Left renal pelvis (tissue), 4 donors: Measurements from ENCODE around the gene HSD17B4. TPM values are rescaled to one million over a fixed set of nuclear protein-coding genes. Genes with fewer than 3 reads are reported as not detected.
"Not testable (repeated sequence)": the region's sequence is repeated elsewhere in the genome, so short reads cannot be mapped to it uniquely, and the experiment has no call there.

ENCODE experiments used
- DNase-seq, 4 donors: peaks; one replicate each; pipeline ENCODE4 v3.0.0-alpha.2; 2013; ENCODE audit warnings: low read depth in 4 of 4, low spot score in 3 of 4
- polyA plus RNA-seq, 4 donors: library from polyadenylated mRNA; unstranded; fragments of 120-200 nt; gene quantifications; one replicate each; pipeline ENCODE4 v1.2.1, GENCODE V29; 2013; ENCODE audit not compliant: insufficient read length in 4 of 4

HSD17B4 gene
- polyA plus RNA-seq, 4 donors: 138 to 250 (median 211) TPM

DNA sequence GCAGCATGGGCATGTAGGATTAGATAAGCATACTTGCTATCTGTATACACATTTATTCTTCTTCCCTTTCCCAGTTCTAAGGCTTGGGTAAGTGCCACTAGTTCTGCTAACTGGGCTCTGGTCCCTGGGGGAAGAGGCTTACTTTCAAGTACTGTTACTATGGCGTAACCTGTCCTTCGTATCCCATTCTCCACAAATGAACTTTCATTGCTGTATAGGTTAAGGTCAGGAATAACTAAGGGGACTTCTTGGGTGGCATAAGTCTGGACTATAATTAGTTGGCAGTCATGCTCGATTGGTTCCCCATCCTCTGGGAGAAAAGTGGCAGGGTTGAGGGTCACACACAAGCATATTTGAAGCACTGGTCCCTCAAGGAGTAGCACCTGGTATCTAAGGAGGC is 23.7 kb upstream of the HSD17B4 start:
- DNase-seq: not testable (repeated sequence)

DNA sequence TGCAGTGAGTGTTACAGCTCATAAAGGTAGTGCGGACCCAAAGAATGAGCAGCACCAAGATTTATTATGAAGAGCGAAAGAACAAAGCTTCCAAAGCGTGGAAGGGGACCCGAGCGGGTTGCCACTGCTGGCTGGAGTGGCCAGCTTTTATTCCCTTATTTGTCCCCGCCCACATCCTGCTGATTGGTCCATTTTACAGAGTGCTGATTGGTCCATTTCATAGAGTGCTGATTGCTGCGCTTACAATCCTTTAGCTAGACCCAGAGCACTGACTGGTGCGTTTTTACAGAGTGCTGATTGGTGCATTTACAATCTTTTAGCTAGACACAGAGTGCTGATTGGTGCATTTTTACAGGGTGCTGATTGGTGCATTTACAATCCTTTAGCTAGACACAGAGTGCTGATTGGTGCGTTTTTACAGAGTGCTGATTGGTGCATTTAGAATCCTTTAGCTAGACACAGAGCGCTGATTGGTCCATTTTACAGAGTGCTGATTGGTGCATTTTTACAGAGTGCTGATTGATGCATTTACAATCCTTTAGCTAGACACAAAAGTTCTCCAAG is 19.5 kb upstream of the HSD17B4 start:
- not testable (repeated sequence) for DNase-seq

- DNase-seq: peak in 1 of 4 donors; percentile 35
Observed at GRCh38 chr5:119435436-119436132, 16.7 kb upstream of the HSD17B4 start.

- not testable (repeated sequence) for DNase-seq
Observed at GRCh38 chr5:119437785-119438586, 14.3 kb upstream of the HSD17B4 start.

GRCh38 chr5:119438587-119438917 is 13.7 kb upstream of the HSD17B4 start:
- not testable (repeated sequence) for DNase-seq

GRCh38 chr5:119439140-119439631 is 13.1 kb upstream of the HSD17B4 start:
- DNase-seq: no peak

- DNase-seq: not testable (repeated sequence)
Observed at GRCh38 chr5:119439632-119440031, 12.7 kb upstream of the HSD17B4 start.

GRCh38 chr5:119444643-119445042 is 7.7 kb upstream of the HSD17B4 start:
- not testable (repeated sequence) for DNase-seq

- no peak for DNase-seq
Observed at GRCh38 chr5:119445544-119445943, 6.8 kb upstream of the HSD17B4 start.

DNA sequence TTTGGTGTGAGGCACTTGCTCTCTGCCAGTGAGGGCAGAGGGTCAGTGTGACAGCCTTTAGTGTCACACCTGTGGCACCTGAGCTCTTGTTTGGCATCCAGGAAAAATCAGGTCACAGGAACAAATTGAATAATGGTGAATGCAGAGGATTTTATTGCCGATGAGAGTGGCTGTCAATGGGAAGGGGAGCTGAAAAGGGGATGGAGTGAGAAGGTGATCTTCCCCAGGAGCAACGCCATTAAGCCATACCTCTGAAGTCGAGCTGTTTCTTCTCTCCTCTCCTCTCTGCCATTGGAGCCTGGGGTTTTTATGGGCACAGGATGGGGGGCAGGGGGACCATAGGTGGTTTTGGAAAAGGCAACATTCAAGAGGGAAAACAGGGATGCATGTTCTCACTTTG is 2.4 kb upstream of the HSD17B4 start:
- DNase-seq: no peak

DNA sequence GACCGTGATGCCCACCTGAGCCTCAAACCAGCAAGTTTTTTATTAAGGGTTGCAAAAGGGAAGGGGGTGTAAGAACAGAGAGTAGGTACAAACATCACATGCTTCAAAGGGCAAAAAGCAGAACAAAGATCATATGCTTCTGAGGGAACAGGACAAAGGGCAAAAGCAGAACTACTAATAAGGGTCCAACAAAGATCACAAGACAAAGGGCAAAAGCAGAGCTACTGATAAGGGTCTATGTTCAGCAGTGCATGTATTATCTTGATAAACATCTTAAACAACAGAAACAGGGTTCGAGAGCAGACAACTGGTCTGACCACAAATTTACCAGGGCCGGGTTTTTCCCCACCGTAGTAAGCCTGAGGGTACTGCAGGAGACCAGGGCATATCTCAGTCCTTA is 1.7 kb upstream of the HSD17B4 start:
- not testable (repeated sequence) for DNase-seq

GRCh38 chr5:119451561-119451960 is 736 bp upstream of the HSD17B4 start:
- no peak for DNase-seq

DNA sequence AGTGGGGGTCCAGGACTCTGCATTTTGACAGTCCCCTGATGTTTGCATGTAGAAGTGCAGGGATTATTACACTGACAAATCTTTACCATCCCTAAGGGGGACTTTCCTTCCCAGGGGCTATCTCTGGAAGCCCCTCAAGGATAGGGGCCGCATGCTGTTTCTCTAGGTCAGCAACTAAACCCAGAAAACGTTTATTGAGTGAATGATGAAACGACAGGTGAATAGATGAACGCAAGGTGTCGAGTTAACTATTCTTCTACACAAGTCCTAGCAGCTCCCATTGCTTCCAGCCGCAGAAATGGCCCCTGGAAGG is 281 bp upstream of the HSD17B4 start:
- DNase-seq: no peak

- peak in 2 of 4 donors; percentile 12 to 14 for DNase-seq
Observed at GRCh38 chr5:119453040-119453373, 710 bp downstream of the HSD17B4 start.

DNA sequence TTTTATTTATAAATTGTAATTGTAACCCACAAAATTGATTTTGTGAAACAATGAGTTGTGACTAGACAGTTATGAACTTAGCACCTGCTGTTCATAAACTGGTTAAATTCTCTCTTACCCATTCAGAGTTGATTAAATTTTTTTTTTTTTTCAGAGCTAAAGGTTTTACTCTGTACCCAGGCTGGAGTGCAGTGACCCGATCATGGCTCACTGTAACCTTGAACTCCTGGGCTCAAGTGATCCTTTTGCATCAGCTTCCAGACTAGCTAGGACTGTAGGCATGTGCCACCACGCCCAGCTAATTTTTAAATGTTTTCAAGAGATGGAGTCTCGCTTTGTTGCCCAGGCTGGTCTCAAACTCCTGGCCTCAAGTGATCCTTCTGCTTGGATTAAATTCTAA is 1.9 kb downstream of the HSD17B4 start:
- no peak for DNase-seq

DNA sequence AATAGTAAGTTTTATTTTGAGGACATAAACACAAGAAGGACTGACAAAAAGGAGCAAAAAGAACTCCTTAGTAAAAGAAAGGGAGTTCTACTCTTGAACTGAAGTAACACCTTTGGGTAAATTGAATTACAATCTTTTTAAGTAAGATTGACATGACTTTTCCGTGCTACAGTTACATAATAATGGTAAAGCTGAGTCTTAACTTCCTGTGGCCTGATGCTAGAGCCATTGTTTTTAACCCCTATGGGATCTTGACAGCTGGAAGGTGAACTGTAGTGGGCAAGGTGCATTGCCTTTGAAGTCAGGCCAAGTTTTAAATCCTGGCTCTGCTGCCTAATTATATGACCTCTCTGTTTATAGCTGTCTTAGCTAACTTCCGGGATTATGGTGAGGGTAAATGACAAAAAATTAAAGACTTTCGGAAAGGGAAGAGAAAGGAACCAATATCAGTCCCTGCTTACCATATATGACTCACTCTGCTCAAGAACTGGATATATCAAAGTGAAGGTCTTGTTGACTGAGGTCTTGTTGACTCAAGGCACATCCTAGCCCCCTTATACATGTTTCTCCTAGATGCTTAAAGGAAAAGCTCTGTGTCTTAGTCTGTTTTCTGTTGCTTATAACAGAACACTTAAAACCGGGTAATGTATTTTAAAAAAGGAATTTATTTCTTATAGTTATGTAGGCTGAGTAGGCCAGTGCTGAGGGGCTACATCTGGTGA is 6.8 kb downstream of the HSD17B4 start:
- DNase-seq: no peak

GRCh38 chr5:119465640-119466039 is 13.3 kb downstream of the HSD17B4 start:
- no peak for DNase-seq

GRCh38 chr5:119468286-119468685 is 16.0 kb downstream of the HSD17B4 start:
- no peak for DNase-seq

DNA sequence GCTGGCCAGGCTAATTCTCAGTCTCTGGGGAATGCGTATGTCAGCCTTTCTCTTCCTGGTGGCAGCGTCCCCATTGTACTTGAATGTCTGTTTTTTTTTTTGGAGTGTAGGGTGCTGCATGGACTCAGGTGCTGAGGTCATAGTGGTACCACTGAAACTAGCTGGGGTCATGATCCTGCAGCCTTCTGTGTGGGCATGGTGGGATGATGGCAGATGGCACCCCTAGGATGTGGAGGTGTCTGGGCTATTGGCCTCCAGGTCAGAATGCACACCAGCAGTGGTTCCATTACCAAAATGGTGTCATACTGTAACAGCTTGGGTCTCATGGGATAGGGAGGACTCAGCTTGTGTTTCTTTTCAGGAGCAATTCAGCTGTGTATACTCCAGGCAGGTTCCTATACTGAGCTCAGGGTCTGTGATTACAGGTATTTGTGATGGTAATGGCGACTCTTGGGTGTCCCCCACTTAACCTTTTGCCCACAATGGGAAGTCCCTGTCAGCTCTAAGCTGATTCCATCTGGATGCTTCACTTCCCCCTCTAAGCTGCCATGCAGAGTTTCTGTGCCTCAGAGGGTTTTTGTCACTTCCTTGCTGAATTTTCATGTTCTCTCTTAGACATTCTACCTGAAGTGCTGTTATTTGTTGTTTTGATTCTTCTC is 17.9 kb downstream of the HSD17B4 start:
- DNase-seq: no peak

DNA sequence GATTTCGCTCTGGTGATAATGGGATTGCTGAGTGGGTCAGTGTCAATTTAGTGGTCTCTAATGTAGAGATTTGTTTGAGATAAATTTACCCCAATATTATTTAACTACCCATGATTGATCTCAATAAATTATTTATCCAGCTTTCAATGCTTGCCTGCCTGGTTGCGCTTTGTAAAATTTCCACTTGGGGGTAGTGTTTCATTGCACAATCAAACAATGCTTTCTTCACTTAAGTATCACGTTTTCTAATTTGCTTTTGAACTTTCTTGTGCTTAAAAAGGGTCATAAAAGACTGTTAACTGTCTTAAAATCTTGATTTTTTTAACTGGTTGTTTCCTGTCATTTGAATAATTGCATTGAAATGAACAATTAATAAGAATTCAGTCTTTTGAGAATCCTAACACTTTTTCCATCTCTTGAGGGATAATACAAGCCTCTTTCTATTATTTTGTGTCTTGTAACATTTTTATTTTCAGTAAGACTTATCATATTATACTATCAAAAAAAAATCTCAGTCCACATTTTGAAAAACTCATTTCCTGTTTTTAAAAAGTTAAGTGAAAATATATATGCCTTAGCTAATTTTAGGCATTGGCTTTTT is 18.7 kb downstream of the HSD17B4 start:
- peak in 3 of 4 donors; percentile 14 to 33 (median 20) for DNase-seq
